H9 (cell line): Measurements from ENCODE around the gene ZMIZ1. TPM values are rescaled to one million over a fixed set of nuclear protein-coding genes. Genes with fewer than 3 reads are reported as not detected.

Experiments used
- DNase-seq: peaks from one replicate; pipeline ENCODE4 v3.0.0-alpha.2; 2017
- H2AFZ ChIP-seq: one replicate; pipeline ENCODE4 v1.6.1; 2013; ENCODE audit warnings: mild to moderate bottlenecking, low read length, control low read depth, moderate library complexity
- H2AK5ac ChIP-seq: 2 replicates; pipeline ENCODE4 v1.6.1; 2013; ENCODE audit warnings: low read length, control low read depth, mixed read lengths; ENCODE audit not compliant: insufficient read length
- H2BK120ac ChIP-seq: one replicate; pipeline ENCODE4 v1.6.1; 2013; ENCODE audit warnings: low read depth, mild to moderate bottlenecking, low read length, control low read depth, inconsistent platforms; ENCODE audit not compliant: poor library complexity, severe bottlenecking
- H2BK12ac ChIP-seq: 2 replicates; pipeline ENCODE4 v1.6.1; 2013; ENCODE audit warnings: low read length, control low read depth, mixed read lengths, low read depth; ENCODE audit not compliant: insufficient read length
- H2BK15ac ChIP-seq: 2 replicates; pipeline ENCODE4 v1.6.1; 2013; ENCODE audit warnings: low read depth, low read length, control low read depth
- H2BK20ac ChIP-seq: one replicate; pipeline ENCODE4 v1.6.1; 2013; ENCODE audit warnings: low read depth, mild to moderate bottlenecking, low read length, control low read depth, inconsistent platforms; ENCODE audit not compliant: poor library complexity, severe bottlenecking
- H2BK5ac ChIP-seq: 2 replicates; pipeline ENCODE4 v1.6.1; 2013; ENCODE audit warnings: low read length, control low read depth, mixed read lengths; ENCODE audit not compliant: insufficient read length
- H3K14ac ChIP-seq: 2 replicates; pipeline ENCODE4 v1.6.1; 2013; ENCODE audit warnings: low read length, control low read depth; ENCODE audit not compliant: insufficient read depth
- H3K18ac ChIP-seq: 2 replicates; pipeline ENCODE4 v1.6.1; 2013; ENCODE audit warnings: low read depth, mild to moderate bottlenecking, mixed read lengths, low read length, control low read depth; ENCODE audit not compliant: insufficient read length
- H3K23ac ChIP-seq: 2 replicates; pipeline ENCODE4 v1.6.1; 2013; ENCODE audit warnings: low read length, control low read depth, mixed read lengths, low read depth; ENCODE audit not compliant: insufficient read length
- H3K23me2 ChIP-seq: 2 replicates; pipeline ENCODE4 v1.6.1; 2013; ENCODE audit warnings: low read depth, mild to moderate bottlenecking, mixed read lengths, low read length, control low read depth; ENCODE audit not compliant: insufficient read length, poor library complexity, severe bottlenecking
- H3K27ac ChIP-seq: 2 replicates; pipeline ENCODE4 v1.5.1; 2013; ENCODE audit warnings: low read length, control low read depth, mixed read lengths, low read depth; ENCODE audit not compliant: insufficient read length
- H3K27me3 ChIP-seq: 2 replicates; pipeline ENCODE4 v1.6.1; 2013; ENCODE audit warnings: low read length, control low read depth, inconsistent platforms; ENCODE audit not compliant: insufficient read depth
- H3K4ac ChIP-seq: 2 replicates; pipeline ENCODE4 v1.6.1; 2013; ENCODE audit warnings: low read depth, mild to moderate bottlenecking, control low read depth, inconsistent platforms, low read length, moderate library complexity
- H3K4me1 ChIP-seq: 2 replicates; pipeline ENCODE4 v1.6.1; 2013; ENCODE audit warnings: low read length, control low read depth, inconsistent platforms; ENCODE audit not compliant: insufficient read depth
- H3K4me2 ChIP-seq: 2 replicates; pipeline ENCODE4 v1.6.1; 2013; ENCODE audit warnings: low read length, control low read depth, mixed read lengths; ENCODE audit not compliant: insufficient read length, insufficient read depth
- H3K56ac ChIP-seq: 2 replicates; pipeline ENCODE4 v1.6.1; 2013; ENCODE audit warnings: low read depth, mild to moderate bottlenecking, mixed read lengths, low read length, control low read depth; ENCODE audit not compliant: insufficient read length
- H3K79me1 ChIP-seq: 2 replicates; pipeline ENCODE4 v1.6.1; 2013; ENCODE audit warnings: low read depth, mild to moderate bottlenecking, moderate library complexity, low read length, control low read depth, inconsistent platforms; ENCODE audit not compliant: insufficient read depth, poor library complexity, severe bottlenecking
- H3K79me2 ChIP-seq: 2 replicates; pipeline ENCODE4 v1.6.1; 2013; ENCODE audit warnings: low read length, control low read depth, inconsistent platforms; ENCODE audit not compliant: insufficient read depth
- H3K9ac ChIP-seq: 2 replicates; pipeline ENCODE4 v1.6.1; 2013; ENCODE audit warnings: low read length, control low read depth, mixed read lengths; ENCODE audit not compliant: insufficient read length; ENCODE audit errors: extremely low read depth
- H3K9me3 ChIP-seq: one replicate; pipeline ENCODE4 v1.6.1; 2013; ENCODE audit warnings: low read depth, low read length, inconsistent platforms; ENCODE audit not compliant: control insufficient read depth
- H3T11ph ChIP-seq: one replicate; pipeline ENCODE4 v1.6.1; 2013; ENCODE audit warnings: mild to moderate bottlenecking, low read length, control low read depth, inconsistent platforms
- H4K20me1 ChIP-seq: one replicate; pipeline ENCODE4 v1.6.1; 2013; ENCODE audit not compliant: control insufficient read depth, insufficient read length, insufficient read depth
- H4K5ac ChIP-seq: 2 replicates; pipeline ENCODE4 v1.6.1; 2013; ENCODE audit warnings: low read depth, mild to moderate bottlenecking, mixed read lengths, low read length, control low read depth; ENCODE audit not compliant: insufficient read length
- H4K8ac ChIP-seq: replicated peaks from 2 replicates; pipeline ENCODE4 v1.6.1; 2013; ENCODE audit warnings: low read length, control low read depth, mixed read lengths, low read depth; ENCODE audit not compliant: insufficient read length
- H4K91ac ChIP-seq: 2 replicates; pipeline ENCODE4 v1.6.1; 2013; ENCODE audit warnings: low read depth, mild to moderate bottlenecking, moderate library complexity, mixed read lengths, low read length, control low read depth; ENCODE audit not compliant: insufficient read length
- H3K27ac Mint-ChIP-seq, 3 experiments: 2 replicates in 2 of 3; 3 replicates in 1 of 3; pipeline ENCODE4 v1.8.0; 2020 to 2021; ENCODE audit warnings: mixed read lengths in 3 of 3, mild to moderate bottlenecking in 1 of 3, moderate library complexity in 1 of 3
- H3K27me3 Mint-ChIP-seq: 2 replicates; pipeline ENCODE4 v1.8.0; 2021; ENCODE audit warnings: low read depth, mild to moderate bottlenecking, moderate library complexity, mixed read lengths
- H3K36me3 Mint-ChIP-seq, 3 experiments: 2 replicates in 2 of 3; 3 replicates in 1 of 3; pipeline ENCODE4 v1.8.0; 2020 to 2021; ENCODE audit warnings: low read depth in 3 of 3, mixed read lengths in 3 of 3; ENCODE audit not compliant: insufficient read depth in 1 of 3
- H3K4me1 Mint-ChIP-seq, 2 experiments: 2 replicates each; pipeline ENCODE4 v1.8.0; 2020; ENCODE audit warnings: mixed read lengths in 2 of 2
- H3K4me3 Mint-ChIP-seq, 2 experiments: 2 replicates in 1 of 2; 3 replicates in 1 of 2; pipeline ENCODE4 v1.8.0; 2020 to 2021; ENCODE audit warnings: mild to moderate bottlenecking in 2 of 2, mixed read lengths in 2 of 2, moderate library complexity in 1 of 2
- H3K9me3 Mint-ChIP-seq, 2 experiments: 2 replicates in 1 of 2; 3 replicates in 1 of 2; pipeline ENCODE4 v1.8.0; 2020; ENCODE audit warnings: mild to moderate bottlenecking in 2 of 2, mixed read lengths in 2 of 2, moderate library complexity in 1 of 2
- WGBS: extraction: QIAGEN DNeasy Blood & Tissue Kit; methylation state at CpG from one replicate; pipeline ENCODE4 v1.1.7; 2013; ENCODE audit warnings: missing lambda C conversion rate, low lambda C conversion rate, mixed read lengths; ENCODE audit not compliant: insufficient read length; ENCODE audit errors: extremely low coverage; 5-methylcytosine and 5-hydroxymethylcytosine counted together
- total RNA-seq: library from RNA; stranded (reverse); gene quantifications from 2 replicates; pipeline ENCODE4 v1.2.1, GENCODE V29; 2021
- TF ChIP-seq, protein P1 (sequence below): fragments of 200-600 bp; sonication (generic); conservative IDR thresholded peaks from 3 replicates; pipeline ENCODE4 v1.8.0; 2021; ENCODE audit warnings: antibody characterized with exemption, mild to moderate bottlenecking

ZMIZ1 gene
- total RNA-seq, 1 experiment from 2014 or later = 36.9 TPM

DNA sequence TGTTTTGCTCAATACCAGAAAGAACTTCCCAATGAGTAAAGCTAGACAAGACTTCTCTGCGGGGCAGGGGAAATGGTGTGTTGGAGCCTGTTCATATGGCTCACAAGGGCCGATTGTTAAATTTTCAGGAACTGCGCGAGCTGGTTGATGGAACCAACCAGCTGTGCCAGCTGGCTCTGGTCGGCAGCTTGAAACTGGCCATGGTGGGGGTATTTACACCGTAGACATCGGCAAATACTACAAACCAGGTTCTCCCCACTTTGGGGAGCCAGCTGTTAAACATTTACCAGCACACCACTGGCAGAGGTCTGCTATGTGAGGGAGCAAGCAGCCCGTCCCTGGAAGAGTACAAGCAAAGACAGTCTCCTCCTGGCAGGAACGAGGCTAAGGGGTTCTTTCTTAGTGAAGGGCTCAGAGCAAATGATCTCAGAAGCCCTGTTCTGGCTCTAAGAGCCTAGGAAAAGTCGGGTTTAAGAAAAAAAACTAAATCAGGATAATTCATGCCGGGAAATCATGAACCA, 8.8 kb upstream of the ZMIZ1 start:
- Histone ChIP-seq H4K20me1 (no peaks in the 10 kb centered on the region), H3K23ac (no peak overlapping the region), H2BK12ac (no peak overlapping the region), H2AK5ac (no peak overlapping the region), H3K27me3 (no peaks in the 10 kb centered on the region; the same call in 1 of the 2 replicates), H3K56ac (no peak overlapping the region), H4K5ac (no peak overlapping the region), H3K9ac (no peak overlapping the region), H3K27ac (no peak overlapping the region), H4K91ac (no peak overlapping the region), H2BK15ac (no peak overlapping the region), H3K4ac (no peak overlapping the region), H3K14ac (no peak overlapping the region), H3K23me2 (no peaks in the 10 kb centered on the region), H2BK5ac (no peak overlapping the region), H2BK120ac (no peak overlapping the region), H3K9me3 (no peaks in the 10 kb centered on the region), H3K4me2 (no peak overlapping the region), H3K79me2 (no peaks in the 10 kb centered on the region), H4K8ac (no peak overlapping the region), H2BK20ac (no peak overlapping the region), H3K79me1 (no peaks in the 10 kb centered on the region), H3K18ac (no peak overlapping the region), H3K4me1 (peaks cover 8% of the 10 kb centered on the region; the same call in 1 of the 2 replicates), H3T11ph (no peak overlapping the region), H2AFZ (no peak overlapping the region)
- H3K9me3 Mint-ChIP-seq = no peaks in the 10 kb centered on the region; a peak in 2 of 5 replicates
- H3K4me3 Mint-ChIP-seq = no peak overlapping the region
- no peaks in the 10 kb centered on the region for H3K36me3 Mint-ChIP-seq
- H3K27me3 Mint-ChIP-seq = peaks cover 58% of the 10 kb centered on the region
- TF ChIP-seq, protein P1, sequence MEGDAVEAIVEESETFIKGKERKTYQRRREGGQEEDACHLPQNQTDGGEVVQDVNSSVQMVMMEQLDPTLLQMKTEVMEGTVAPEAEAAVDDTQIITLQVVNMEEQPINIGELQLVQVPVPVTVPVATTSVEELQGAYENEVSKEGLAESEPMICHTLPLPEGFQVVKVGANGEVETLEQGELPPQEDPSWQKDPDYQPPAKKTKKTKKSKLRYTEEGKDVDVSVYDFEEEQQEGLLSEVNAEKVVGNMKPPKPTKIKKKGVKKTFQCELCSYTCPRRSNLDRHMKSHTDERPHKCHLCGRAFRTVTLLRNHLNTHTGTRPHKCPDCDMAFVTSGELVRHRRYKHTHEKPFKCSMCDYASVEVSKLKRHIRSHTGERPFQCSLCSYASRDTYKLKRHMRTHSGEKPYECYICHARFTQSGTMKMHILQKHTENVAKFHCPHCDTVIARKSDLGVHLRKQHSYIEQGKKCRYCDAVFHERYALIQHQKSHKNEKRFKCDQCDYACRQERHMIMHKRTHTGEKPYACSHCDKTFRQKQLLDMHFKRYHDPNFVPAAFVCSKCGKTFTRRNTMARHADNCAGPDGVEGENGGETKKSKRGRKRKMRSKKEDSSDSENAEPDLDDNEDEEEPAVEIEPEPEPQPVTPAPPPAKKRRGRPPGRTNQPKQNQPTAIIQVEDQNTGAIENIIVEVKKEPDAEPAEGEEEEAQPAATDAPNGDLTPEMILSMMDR = no peak
- H3K27ac Mint-ChIP-seq = no peak overlapping the region
- no peak for DNase-seq
- H3K4me1 Mint-ChIP-seq = peaks cover 16 to 28% of the 10 kb centered on the region in 2 experiments
- no CpG with 5 or more reads among the region's 11 CpGs for WGBS
